ENCODE measurements around the gene VIL1. TPM values are rescaled to one million over a fixed set of nuclear protein-coding genes. Genes with fewer than 3 reads are reported as not detected.

VIL1 gene
- polyA plus RNA-seq, 1 donor = 23.3 TPM

DNA sequence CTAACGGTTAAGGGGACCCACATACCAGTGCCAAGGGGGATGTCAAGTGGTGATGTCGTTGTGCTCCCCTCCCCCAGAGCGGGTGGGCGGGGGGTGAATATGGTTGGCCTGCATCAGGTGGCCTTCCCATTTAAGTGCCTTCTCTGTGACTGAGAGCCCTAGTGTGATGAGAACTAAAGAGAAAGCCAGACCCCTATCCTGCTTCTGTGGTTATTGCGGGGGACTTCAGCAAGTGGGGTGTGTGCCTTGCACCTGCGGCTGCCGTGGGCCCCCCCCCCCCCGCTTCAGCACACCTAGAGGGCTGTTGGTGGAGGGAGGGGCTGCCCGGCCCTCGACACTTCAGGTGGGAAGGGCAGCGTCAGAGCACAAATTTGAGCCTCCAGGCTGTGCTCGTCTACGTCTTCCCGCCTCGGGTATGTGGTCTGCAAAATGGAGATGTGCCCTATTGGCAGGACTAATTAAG, 13.1 kb upstream of the VIL1 start:
- DNase-seq = no peak

DNA sequence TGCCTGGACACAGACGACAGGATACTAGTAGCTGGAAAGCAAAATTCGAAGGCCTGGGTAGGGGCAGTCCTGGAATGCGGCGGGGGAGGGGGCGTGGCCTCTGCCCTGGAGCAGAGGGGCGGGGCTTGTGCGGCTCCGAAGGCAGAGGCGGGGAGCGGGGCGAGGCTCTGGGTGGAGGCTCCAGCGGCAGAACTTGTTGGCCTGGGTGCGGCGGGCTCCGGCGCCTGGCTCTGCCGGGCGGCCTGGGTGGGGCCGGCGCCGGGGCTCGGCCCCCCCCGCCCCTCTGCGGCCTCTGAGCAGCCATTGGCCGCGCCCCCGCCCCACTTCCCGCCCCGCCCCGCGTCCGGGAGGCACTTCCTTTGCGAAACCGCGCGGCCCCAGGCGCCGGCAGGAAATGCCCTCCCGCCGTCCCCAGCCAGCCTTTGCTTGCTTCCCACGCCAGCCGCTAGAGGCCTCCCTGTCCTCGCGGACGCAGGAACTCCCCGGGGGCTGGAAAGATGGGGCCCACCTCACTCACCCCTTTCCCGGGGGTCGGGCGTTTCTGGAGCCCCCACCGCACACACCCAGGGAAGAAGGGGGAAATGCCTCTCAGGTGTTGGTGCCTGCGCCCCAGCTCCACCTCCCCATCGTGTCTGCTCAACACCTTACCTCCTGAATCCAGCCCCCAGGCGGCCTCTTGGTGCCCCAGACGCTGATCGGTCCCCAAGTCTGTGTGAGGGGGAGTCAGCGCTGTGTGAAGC, 12.5 kb upstream of the VIL1 start:
- DNase-seq = peak; percentile 92

DNA sequence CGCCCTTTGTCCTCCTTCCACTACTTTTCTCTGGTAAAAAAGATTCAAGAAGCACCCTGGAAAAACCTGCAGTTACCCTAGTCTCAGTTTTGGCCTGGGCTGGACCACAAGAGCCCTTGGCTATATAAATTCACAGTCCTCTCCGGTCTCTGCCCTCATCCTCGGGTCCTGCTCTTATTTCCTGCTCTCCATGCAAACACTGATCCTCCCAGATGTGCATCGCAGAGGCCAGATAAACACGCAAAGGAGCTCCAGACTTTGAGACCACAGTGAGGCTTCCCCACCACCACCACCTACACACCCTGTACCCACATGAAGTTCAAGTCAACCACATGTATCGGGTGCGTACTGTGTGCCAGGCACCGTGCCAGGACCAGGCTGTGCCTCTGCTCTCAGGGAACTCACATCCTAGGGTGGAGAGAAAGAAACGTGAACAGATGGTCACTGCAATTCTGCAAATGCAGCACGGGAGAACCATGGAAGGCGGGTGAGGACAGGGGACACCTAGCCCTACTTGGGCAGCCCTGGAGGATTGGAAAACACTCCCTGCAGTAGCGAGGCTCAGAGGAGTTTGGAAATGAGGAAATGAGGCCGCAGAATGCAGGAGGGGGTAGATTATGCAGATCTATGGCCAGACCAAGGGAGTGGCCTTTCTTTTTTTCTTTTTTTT, 11.8 kb upstream of the VIL1 start:
- DNase-seq = peak; percentile 47

DNA sequence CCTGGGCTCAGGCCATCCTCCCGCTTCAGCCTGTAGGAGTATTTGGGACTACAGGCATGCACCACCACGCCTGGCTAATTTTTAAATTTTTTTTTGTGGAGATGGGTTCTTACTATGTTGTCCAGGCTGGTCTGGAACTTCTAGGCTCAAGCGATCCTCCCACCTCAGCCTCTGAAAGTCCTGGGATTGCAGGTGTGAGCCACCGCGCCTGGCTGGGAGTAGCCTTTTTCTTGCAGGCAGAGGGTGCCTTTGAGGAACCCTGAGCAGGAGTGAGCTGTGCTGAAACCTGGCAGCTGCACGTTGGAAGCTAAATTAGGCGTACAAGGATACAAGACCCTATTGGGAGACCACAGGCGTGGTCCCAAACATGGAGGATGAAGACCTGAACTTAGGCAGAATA, 11.2 kb upstream of the VIL1 start:
- DNase-seq = no peak

DNA sequence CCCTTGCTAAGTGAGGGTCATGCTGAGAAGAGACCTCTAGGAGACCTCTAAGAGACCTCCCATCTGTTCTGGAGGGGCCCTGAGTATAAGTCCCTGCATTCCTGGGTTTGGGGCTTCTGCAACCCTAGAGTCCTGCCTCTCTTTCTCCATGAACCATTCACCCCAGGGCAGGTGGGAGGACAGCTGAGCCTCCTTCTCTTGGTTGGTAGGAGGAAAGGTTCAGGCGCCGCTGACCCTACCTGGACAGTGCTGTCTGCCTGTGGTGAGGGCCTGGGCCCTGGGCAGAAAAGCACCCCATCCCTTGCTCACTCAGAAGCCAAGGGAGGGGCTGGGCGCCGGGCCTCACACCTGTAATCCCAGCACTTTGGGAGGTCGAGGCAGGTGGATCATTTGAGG, 604 bp upstream of the VIL1 start:
- no peak for DNase-seq

DNA sequence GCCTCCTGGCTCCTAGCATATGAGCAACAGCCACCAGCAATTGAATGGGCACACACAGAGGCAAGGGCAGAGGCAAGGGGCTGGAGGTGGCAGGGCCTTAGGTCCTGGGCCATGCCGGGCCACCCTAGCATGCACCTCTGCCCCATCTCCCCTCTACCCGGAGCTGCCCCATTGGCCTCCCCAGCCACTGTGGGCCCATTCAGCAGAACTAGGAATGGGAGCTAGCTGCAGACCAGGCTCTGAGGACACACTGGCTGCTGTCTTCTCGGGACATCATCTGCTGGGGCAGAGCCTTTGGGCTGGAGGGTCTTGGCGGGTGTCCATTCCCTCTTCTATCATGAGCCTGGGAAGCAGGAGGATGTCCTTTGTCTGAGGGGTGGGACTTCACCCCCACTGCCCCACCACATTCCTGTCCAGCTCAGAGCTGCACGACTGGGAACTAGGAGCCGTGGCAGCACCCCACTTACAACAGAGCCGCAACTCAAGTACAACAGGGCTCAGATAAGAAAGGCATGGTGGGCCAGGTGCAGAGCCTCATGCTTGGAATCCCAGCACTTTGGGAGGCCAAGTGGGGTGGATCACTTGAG, 800 bp downstream of the VIL1 start:
- DNase-seq = no peak

DNA sequence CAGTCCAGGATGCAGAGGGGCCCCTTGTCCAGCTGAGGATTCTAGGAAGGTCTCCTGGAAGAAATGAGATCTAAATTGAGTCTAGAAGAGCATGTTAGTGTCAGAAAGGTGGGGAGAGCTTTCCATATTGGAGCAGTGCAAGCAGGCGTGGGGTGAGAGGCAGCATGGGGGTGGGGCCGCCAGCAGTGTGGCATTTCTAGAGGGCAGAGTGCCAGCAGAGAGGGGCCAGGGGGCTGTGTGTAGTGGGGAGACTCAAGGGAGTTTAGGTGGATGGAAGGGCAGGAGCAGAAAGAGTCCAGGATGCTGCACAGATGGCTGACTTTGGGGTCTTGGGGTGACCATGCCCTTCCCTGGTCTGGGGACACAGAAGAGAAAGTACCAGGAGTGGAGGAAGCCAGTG, 2.1 kb downstream of the VIL1 start:
- DNase-seq = no peak

DNA sequence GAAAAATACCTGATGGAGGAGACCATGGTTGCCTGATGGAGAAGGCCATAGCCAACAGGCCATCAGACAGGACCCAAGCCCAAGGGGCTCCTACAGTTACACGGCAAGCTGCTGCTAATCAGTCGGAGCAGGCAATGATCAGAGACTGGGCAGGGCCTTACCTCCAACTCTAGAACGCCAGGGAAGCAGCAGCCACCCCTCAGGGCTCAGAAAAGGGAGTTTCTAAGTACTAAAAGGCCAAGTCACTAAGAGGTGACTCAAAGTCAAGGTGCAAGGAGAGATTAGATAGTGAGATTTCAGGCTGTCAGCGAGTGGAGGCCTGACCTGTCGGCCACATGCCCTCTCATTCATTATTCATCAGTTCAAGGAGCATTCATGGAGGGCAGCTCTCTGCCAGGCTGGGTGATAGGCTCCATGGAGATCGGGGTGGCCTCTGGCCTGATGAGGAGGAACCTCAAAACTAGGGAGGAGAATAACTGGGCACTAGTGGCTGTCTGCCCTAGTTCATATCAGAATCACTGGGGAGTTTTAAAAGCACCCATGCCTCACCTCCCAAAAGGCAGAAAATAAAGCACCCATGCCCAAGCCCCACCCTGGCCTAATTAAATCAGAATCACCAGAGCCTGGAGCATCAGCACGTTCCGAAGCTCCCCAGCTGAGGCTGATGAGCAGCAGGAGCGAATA, 3.6 kb downstream of the VIL1 start:
- DNase-seq = no peak

DNA sequence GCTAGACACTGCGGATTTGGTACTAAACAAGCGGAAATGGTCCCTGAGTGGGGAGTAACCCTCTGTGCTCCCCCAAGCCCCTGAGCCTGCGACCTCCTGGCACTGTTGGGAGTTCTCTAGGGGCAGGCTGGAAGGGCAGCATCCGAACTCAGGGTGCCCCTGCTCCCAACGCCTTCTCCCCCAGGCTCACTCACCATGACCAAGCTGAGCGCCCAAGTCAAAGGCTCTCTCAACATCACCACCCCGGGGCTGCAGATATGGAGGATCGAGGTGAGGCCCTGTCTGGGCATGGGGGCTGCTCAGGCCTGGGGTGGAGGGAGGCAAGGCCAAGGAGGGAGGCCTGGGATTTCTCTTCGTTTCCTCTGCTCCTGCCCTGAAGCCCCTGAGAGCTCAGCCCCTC, 4.7 kb downstream of the VIL1 start:
- DNase-seq = no peak

DNA sequence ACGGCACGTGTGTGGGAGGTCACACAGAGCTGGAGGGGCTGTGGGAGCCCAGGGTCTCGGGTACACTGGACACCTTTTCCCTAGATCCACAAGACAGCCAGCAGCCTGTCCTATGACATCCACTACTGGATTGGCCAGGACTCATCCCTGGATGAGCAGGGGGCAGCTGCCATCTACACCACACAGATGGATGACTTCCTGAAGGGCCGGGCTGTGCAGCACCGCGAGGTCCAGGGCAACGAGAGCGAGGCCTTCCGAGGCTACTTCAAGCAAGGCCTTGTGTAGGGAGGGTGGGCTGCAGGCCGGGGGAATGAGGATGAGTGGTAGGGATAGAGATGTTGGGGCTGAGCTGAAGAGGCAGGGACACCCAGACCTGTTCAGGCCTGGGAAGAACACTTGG, 6.6 kb downstream of the VIL1 start:
- DNase-seq = no peak

DNA sequence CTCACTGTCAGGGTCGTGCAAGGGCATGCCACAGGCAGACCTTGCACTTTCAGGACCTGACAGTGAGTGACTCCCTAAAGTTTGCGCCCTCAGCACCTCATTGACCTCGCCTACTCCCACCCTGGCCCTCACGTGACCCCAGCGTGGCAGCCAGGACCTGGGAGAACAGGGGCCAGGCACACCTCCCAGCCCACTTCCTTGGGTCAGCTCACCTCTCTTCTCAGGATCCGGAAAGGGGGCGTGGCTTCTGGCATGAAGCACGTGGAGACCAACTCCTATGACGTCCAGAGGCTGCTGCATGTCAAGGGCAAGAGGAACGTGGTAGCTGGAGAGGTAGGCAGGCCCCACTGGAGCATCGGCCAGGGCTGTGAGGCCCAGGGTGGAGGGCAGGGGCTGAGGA, 8.8 kb downstream of the VIL1 start:
- DNase-seq = no peak

DNA sequence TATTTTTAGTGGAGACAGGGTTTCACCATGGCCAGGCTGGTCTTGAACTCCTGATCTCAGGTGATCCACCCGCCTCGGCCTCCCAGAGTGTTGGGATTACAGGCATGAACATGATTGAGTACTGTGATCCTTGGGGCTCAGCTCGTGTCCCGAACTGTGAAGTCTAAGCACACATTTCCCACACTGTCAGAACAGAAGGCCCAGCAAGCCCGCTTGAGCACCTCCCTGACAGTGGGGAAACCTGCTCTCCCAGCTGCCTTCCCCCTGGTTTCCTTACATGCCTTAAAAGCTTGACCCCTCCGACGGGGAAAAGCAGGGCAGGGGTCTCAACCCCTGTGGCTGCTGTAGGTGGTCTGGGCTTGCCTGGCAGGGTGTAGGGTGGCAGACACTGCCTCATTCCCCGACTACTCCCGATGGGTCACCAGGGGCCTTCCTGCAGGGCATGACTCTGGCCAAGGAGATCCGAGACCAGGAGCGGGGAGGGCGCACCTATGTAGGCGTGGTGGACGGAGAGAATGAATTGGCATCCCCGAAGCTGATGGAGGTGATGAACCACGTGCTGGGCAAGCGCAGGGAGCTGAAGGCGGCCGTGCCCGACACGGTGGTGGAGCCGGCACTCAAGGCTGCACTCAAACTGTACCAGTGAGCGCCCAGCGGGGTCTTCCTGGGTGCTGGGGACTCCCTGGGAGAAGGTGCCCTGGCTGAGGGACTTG, 10.1 kb downstream of the VIL1 start:
- DNase-seq = no peak

DNA sequence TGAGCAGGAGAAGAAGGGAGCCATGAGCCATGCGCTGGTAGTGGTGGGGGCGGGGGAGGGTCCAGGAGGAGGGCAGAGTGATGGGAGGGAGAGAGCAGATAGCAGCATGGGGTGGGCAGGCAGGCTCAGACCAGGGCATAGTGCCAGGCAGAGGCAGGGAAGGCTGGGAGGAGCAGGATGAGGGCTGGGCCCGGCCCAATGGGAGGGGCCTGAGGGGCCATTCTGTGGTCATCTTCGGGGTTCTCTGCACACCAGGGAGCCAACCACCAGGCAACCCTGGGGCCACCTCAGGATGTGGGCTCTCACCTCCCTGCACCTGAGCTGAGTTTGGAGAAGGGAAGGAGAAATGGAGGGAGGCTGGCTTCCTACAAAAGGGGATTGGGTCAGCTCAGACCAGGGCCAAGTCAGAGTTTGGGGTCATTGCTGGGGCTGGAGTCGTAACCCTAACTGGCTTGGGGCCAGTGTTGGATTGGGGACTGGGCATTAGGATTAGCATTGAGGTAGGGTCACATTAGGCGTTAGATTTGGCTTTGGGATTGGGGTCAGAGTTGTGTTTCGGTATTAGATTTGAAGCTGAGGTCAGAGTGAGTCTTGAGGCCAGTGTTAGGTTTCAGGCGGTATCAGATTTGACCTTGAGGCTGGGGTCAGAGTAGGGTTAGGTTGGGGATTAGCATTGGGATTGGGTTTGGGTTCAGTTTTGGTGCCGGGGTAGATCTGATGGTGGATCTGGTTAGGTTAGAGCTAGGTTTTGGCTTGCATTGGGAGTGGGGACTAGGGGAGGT, 11.2 kb downstream of the VIL1 start:
- no peak for DNase-seq

DNA sequence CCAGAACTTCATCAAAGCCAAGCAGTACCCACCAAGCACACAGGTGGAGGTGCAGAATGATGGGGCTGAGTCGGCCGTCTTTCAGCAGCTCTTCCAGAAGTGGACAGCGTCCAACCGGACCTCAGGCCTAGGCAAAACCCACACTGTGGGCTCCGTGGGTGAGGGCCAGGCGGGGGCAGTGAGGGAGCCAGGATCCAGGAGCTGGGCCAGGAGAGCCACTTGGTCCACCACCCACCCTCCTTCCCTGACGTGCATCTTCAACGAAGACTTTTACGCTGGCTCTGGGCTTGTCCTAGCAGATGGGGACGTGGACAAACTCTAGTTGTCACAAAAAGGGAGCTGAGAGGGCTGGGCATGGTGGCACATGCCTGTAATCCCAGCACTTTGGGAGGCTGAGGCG, 11.8 kb downstream of the VIL1 start:
- DNase-seq = no peak

DNA sequence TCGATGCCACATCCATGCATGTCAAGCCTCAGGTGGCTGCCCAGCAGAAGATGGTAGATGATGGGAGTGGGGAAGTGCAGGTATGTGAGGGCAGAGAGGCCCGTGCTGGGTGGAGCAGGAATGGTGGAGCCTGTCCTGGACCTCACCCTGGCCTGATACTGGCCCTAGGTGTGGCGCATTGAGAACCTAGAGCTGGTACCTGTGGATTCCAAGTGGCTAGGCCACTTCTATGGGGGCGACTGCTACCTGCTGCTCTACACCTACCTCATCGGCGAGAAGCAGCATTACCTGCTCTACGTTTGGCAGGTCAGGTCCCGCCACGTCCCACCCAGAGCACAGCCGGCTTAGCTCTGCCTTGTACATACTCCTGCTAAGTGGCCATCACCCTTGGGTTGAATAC, 13.0 kb downstream of the VIL1 start:
- no peak for DNase-seq

DNA sequence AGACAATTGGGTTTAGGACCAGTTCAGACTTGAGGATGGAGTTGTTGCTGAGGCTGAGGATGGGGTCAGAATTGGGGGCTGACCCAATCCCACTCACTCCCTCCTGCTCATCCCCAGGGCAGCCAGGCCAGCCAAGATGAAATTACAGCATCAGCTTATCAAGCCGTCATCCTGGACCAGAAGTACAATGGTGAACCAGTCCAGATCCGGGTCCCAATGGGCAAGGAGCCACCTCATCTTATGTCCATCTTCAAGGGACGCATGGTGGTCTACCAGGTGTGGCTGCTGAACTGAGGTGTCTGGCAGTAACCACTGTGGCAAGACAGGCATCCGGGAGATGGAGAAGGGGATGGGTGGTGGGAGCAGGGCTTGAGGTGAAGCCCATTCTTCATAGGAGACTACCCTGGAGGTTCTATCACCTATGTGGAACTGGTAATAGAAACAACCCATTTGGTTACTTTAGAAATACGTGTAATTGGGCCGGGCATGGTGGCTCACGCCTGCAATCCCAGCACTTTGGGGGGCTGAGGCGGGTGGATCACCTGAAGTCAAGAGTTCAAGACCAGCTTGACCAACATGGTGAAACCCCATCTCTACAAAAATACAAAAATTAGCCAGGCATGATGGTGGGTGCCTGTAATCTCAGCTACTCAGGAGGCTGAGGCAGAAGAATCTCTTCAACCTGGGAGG, 13.9 kb downstream of the VIL1 start:
- DNase-seq = no peak

DNA sequence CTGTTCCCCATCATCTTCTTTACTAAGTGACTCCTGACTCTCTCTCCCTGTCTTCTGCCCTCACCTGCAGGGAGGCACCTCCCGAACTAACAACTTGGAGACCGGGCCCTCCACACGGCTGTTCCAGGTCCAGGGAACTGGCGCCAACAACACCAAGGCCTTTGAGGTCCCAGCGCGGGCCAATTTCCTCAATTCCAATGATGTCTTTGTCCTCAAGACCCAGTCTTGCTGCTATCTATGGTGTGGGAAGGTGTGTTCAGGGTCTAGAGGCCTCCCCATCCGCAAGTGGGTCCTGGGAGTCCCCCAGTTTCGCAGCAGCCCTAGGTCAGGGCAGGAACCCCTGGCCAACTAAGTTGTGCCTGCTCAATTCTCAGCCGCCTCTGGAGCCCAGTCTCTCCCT, 15.5 kb downstream of the VIL1 start:
- no peak for DNase-seq

DNA sequence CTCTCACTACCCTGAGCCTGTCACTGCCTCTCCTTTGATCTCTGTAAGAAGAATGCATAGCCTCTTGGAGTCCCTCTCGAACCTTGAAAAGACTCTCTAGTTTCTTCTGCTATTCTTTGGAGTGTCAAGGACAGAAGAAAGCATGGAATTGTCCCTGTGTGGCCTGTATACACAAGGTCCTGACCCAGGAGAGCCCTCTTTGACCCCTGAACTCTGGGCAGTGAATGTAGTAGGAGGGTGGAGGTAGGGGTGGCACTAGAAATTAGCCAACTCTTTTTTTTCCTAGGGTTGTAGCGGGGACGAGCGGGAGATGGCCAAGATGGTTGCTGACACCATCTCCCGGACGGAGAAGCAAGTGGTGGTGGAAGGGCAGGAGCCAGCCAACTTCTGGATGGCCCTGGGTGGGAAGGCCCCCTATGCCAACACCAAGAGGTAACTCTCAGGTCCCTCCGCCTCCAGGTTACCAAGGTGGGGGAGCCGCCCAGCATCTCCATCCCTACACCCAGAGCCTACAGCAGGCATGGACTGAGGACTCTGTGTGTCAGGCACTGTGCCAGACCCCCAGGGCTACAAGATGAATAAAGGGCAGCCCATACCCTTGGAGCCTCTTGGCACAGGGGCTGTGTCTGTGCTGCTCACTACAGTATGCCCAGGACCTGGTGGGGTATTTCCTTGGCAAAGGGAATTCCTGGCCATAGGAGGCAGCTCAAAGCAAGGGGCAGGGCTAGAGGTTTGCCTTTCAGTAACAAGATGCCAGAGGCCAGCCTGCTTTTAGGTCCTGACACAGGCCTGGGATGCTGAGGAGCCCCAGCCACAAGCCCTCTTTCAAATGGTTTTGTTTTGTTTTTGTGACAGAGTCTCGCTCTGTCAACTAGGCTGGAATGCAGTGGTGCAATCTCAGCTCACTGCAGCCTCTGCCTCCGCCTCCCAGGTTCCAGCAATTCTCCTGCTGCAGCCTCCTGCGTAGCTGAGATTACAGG, 16.4 kb downstream of the VIL1 start:
- DNase-seq = no peak

DNA sequence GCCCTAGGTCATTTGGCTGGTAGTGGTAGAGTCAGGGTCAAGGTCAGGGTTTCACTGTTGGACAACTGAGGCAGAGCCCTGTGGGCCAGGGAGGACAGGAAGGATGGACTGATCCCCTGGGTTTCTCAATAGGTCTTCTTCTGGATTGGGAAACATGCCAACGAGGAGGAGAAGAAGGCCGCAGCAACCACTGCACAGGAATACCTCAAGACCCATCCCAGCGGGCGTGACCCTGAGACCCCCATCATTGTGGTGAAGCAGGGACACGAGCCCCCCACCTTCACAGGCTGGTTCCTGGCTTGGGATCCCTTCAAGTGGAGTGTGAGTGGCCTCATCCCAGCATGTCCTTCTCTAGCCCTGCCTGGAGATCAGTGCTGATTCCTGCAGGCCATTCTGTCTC, 18.1 kb downstream of the VIL1 start:
- no peak for DNase-seq

DNA sequence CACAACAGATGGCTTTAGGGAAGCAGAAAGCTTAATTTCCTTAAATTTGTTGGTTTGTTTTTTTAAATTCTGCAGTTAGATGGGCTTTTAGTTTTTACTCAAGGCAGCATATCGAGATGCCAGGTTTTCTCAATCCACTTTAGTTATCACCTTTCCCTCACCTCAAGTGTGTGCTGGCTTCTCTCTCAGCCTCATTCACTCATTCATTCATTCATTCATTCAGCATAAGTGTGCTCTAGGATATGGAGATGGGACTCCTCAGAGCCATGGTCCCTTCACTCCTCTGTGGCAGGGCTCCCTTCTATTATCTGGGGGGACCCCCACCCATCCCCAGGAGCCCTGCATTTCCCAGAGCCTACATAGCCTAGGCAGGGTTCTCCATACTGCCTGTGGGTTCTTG, 19.0 kb downstream of the VIL1 start:
- DNase-seq = no peak
